Measurements from ENCODE around the gene SMLR1. TPM values are rescaled to one million over a fixed set of nuclear protein-coding genes. Genes with fewer than 3 reads are reported as not detected.

Gene SMLR1
- total RNA-seq, 1 experiment from 2014 or later: not detected

DNA sequence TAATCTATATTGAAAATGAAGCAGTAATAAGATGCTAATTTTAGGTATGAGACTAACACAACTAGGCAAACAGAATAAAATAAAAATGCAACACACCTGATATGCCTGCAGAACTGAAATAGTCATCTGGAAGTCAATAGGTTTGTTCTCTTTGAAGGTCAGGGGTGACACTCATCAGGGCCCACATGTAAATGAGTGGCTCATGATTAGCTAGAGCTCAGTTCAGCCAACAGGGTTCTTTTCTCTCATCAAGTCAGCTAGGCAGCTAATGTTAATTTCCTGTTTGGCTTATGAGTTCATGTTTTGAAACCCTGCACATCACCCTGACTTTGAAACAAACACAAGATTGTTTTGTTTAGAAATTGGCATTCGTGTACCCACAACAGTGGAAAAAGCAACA is 23.8 kb downstream of the SMLR1 start:
- DNase-seq (ENCODE audit: low spot score): no peak

DNA sequence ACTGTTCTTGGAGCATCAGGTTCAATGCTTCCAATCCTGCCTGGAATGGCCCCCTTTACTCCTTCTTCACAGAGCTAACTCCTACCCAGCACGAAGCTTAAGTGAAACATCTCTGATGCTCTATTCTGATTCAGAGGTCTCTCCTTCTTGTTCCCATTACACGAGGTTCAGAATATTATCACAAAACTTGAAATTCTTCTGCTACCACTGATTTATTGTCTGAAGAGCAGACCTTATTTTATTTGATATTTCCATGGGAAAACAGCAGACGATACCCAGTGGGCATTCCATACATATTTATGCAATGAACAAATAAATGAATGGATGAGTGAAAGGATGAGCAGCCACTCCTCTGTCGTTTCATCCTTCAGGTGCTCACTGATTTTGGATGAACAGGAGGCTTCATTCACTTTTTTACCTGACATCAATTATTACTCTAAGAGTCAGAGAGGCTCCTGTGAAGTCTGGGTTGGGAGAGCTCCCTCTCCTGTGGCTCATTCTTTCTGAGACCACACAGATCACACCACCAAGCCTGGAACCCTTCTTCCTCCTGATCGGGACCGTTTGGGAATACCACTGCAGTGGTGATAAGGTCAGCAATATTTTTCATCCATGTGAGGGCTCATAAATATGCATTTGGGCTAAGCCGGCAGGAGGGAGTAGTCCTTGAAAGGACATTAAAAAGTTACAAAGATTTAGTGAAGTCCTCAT is 25.8 kb downstream of the SMLR1 start:
- peak; percentile 34 for DNase-seq (ENCODE audit: low spot score)

DNA sequence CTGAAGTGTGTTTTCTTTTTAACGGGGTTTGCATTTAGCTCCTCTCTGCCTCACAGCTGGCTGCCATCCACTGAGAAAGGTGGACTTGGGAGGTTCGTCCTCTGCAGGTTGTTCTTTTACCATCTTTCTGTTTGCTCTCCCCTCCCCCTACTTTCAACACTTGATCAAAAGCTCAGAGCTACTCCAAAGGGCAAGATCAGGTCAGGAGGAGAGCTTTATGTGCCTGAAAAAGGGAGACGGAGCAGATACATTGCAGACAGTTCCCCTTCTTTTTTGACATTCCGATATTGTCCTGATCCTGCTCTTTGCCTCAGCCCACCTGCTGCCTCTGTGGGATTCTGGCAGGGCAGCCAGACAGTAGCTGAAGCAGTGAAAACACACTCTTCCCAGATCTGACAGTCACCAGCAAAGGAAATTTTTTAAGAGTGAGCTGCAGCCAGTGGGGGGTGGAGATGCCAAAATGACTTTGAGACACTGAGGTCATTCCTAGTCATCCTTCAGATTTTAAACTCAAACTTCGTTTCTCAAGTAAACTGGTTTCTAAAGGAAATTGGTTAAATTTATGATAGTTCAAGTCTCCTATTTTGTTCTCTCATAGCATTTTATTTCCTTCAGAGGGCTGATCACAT is 26.5 kb downstream of the SMLR1 start:
- peak; percentile 51 for DNase-seq (ENCODE audit: low spot score)

DNA sequence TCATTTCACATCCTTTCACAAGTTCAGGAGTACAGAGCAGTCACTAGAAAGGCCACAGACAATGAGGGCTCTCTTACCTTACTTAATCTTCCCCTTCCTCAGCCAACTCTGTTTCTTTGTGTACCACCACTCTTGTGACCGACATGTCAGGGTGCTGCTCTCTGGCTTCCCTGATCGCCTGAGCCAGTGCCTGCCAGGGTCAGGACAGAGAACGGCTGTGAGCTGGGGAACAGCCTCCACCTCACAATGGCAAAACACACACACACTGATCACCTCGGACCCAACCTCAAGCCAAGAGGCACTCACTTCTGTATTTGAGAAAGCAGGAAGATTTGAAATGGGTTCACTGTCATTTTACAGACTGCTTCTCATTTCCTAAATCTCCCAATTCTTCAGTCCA is 30.8 kb downstream of the SMLR1 start:
- no peak for DNase-seq (ENCODE audit: low spot score)

DNA sequence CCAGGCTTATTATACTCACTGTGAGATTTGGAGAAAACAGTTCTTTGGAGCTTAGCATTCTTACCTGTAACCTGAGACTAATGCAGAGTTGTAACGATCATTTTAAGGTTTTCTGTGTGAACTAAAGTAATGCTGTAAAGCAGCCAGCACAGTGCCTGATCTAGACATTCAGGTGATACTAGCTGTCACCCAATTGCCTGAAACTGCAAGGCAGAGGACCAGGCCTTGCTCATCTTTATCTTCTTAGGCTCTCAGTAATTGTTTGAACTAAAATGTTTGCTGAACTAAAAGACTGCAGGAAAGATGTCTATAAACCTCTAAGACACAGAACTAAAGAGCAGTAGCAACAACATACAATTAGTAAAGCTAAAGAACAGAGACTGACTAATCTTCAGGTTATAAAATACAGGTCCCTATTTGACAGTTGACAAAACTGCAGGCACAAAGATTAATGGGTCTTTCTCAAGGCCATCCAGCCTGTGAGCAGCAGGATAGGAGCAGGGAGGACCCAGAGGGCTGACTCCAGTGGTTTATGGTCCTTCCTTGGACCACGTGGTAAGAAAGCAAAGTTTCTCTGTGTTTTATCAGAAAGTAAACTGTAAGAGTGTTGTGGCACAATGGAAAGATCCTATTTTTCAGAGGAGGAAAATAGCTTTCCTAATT is 31.4 kb downstream of the SMLR1 start:
- DNase-seq (ENCODE audit: low spot score): no peak

DNA sequence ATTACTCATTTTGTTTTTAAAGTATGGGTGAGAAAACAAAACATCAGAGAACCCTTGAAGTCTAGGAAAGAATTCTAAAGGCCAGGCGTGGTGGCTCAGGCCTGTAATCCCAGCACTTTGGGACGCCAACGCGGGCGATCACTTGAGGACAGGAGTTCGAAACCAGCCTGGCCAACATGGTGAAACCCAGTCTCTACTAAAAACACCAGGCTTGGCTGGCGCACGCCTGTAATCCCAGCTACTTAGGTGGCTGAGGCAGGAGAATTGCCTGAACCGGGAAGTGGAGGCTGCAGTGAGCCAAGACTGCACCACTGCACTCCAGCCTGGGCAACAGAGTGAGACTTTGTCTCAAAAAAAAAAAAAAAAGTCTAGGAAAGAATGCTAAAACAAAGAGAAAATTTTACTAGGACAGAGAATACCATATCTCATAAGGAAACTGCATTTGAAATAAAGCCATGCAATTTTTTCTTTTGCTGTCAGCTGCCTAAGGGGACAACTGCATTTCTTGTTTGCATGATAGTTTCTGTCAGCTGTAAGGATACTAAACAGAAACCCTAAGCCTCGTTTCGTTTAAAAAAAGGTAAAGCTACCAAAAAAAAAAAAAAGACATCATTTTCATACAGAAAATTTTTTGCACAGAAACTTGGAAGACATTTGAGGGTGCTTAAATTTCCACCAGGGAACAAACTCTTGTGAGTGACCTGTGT is 32.1 kb downstream of the SMLR1 start:
- DNase-seq (ENCODE audit: low spot score): no peak

DNA sequence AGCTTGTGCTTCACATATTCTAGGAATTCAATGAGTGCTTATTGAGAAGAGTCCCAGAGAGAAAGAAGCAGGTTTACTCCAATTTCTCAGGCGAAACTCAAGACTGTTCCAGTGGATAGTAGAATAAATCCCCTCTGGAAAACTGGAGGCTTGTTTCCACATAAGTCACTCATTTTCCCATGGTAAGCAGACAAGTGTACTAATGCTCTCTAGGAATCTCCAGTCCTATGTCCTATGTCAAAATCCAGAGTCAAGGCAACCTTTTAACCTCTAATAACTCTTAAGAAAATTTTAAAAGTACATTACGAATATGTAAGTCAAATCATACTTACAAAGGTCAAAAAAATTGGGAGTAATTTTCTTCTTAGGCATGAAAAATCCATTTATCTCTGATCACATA is 35.2 kb downstream of the SMLR1 start:
- no peak for DNase-seq (ENCODE audit: low spot score)

DNA sequence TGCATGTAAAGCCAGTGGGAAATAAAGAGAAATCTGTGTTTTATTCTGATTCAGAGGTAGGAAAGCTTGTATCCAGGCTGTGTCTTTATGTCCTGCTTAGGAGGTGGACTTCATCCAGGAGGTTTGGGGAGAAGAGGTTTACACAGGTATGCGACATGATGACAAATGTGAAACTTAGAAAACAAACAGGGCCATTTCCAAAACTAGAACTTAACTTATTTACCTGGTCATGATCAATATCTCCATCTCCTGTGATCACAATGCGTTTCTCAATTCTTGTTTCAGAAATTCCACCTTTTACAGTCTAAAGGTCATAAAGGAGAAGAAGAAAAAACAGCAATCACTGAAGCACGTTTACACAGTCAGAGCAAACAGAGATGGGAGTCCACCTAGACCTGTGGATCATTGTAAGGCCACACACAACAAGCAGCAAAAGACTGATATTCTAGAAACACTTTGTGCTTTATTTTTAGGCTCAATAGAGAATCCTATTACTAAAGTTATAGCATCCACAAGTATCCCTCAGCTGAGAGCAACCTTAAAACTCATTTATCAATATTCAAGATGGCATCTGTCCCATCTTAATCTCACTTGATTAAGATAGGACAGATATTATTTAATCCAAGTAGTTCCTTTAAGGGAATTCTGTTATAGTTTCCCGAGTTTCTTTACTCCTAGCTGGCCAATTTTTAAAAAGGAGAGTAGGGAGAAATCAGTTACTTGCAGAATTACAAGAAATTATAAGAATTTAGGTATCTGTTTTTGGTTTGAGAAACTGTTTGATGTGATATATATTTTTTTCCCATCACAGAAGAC is 36.4 kb downstream of the SMLR1 start:
- no peak for DNase-seq (ENCODE audit: low spot score)

DNA sequence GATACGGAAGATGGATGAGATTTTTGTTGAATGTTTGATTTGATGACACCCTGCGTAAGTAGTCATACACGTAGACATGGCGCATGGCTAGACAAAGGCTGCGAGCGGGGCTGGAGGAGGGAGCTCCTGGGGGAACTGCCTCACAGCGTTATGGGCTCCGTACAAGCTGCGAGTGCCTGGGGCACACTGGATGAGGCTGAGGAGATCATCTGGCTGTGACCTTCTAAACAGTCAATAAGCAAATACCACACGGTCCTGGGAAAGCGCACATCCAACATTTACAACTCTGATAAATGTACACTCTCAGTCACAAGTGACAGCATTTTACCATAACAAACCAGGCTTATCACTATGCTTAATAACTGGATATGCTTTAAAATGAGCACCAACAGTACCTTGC is 37.1 kb downstream of the SMLR1 start:
- DNase-seq (ENCODE audit: low spot score): no peak

DNA sequence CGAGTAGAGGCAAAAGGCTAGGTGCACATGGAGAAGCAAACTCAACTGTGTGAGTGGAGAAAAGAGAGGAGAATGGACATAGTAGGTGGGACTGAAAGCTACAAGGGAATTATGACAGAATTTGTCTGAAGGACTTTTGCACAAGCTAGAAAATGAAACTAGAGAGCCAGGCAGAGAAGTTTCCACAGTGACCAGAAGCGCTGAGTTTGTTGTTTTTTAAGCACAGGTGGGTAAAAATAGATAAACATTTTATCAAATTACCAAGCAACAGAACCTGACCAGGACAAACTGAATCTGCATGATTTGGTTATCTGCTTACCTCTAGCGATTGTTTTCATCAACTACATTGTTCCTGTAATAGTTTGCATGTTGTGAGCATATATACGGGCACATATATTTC is 38.6 kb downstream of the SMLR1 start:
- no peak for DNase-seq (ENCODE audit: low spot score)

DNA sequence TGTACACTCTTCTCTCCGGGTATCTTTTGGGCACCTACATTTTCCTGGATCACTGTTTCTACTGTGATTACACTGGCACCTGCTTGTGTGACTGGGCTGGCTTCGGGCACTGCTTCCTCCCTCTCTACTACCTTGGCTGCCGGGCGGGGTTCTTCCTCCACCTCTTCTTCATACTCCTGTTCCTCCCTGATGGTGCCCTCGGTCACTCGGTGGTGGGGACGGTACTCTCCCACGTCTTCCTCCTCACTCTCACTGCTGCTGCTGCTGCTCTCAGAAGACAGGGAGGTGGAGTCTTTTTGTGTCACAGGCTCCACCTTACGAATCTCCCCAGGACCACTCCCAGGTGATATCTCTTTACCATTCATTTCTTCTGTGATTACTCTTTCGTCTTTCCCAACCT is 42.5 kb downstream of the SMLR1 start:
- no peak for DNase-seq (ENCODE audit: low spot score)

DNA sequence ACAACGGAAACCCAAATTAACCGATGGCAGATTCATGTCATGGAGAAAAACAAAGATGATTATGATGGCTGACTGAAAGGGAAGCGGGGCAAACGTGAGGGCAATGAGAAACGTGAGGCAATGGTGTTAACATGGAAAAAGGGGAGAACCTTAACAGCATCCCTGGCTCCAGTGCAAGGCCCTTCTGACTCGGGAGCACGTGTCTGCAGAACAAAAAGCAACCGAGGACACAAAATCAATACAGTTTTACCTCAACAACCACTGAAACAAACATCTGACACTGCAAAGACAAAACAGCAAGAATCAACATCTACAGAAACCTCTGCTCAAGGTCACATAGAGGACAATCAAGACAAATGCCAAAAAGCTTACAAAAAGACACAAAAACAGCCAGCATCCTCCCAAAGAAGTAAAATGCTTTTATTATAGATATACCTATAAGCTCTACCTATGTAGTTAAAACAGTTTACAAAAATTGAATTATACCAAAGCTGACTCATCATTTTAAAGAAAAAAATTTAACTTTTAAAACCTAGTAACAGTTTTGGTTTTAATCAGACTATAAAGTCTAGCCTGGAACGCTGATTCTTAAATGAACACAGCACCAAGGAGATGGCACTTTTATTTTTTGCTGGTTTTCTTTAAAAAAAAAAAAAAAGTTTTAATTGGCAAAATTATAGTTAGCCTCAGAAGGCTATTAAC is 43.1 kb downstream of the SMLR1 start:
- no peak for DNase-seq (ENCODE audit: low spot score)

DNA sequence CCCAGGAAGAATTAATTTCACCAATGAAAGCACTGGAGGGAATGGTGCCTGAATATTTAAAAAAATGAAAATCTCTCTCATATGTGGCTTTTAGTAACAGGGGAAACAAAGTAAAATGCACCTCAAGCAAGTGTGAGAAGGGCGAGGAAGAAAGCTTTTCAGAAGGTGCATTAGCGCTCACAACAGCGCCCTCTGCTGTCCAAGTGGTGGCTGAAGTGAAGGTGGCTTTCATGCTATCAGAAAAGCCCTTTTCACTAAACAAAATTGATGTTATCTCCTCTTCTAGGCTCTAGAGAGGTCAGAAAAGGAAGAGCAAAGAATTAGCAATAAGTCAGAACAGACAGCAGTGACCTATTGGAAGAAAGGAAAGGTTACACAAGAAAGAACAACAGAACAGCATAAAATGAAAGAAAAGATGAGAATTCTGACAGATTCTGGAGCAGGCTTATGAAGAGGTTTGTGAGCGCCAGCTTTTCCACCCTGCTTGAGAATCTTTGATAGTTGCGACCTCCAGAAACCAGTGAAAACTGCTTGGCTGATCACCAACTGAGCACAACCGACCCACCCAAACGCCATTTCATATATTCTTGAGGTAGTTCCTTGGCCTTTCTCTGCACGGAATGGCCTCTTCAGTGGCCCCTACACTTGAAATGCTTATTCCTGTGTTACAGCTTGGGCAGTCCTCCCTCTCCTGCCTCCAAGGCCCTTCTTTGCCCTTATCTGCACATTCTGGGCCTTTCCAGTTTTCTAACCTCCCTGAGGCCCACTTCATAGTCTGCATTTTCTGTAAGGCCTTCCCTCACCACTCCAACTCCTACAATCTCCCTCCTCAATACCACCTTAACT is 45.3 kb downstream of the SMLR1 start:
- peak; percentile 55 for DNase-seq (ENCODE audit: low spot score)

DNA sequence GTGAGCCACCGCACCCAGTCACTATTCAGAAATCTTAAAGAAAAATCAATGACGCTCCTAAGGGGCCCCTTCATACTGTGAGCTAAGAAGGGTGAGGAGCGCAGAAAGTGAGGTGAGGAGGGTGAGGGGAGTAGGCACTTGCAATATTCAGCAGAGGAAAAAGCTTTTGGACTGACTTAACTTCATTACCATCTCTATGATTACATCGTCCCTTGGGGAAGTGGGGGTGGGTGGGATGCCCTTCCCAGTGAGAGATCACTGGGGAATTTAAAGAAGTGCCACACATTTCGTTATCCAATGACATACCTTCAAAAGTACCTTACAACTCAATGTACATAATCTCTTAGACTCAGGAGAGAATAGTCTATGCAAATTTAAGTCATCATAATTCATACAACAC is 46.5 kb downstream of the SMLR1 start:
- no peak for DNase-seq (ENCODE audit: low spot score)

DNA sequence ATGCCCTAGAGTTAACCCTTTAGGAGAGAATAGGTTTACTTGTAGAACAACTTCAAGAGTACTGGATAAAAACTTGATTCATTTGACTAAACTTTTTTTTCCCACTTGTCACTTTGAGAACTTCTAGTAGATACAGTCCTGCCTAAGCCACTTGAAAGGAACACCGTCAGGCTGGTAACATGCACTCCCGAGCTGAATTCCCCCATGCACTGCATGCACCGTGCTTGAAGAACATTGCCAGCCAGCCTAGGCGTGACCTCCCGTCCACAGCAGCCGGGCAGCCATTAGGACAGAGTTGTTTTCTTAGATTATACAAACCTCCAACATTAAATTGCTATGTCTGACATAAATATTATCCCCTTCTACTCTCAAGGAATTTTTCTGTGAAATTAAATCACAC is 52.6 kb downstream of the SMLR1 start:
- DNase-seq (ENCODE audit: low spot score): no peak

DNA sequence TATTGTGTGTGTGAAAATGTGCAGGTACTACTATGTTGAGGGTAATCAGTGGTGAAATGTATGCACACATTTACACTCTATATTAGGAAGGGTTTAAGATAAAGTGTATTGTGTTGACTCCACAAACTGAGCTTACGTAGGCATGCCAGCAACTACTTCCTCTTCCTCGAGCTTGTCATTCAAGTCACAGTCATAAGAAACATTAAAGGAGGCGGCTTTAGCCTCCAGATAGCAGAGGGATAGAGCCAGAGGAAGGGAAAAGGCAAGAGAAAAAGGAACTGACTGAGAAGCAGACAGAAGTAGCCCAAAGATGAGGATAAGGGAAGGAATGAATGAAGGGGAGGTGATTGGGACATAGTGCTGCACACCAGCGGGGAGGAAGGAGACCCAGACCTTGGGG is 55.2 kb downstream of the SMLR1 start:
- no peak for DNase-seq (ENCODE audit: low spot score)

DNA sequence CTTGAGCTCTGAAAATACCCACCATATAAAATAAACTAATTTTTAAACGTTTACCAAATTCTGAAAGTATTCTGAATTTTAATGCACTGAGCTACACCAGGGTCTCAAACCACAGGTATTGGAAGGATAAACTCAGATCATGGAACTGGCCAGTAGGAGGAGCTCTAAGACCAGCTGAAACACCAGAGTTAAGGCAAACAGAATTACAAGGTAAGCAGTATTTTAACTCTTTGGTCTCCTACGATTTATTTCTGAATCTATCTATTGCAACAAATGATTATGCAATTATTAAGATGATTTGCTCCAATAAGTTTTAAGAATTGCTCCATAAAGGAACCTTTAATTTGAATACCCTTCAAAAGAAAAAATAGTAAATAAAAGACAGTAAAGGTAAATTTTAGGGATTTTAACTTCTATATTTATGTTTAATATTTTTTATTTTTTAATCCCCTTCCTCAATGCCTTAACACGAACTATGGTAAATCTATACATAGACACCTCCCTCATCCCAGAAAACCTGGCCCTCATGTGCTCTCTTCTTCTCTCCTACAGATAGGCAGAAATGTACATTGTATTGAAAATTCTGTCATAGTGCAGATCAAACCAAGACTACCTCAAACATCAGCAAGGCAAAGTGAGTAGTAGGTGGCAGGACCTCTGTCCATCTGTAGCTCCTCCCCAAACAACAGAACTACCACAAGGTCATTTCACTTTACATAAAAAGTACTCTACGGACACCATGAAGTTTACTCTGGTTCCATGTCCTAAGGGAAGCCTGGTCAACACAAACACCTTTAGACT is 58.4 kb downstream of the SMLR1 start:
- DNase-seq (ENCODE audit: low spot score): peak; percentile 68
